SHP77 (cell line): ENCODE data around the gene FOXA2.
A peak's percentile ranks its signal among the peaks of the same experiment; 100 is the strongest.
"Not testable (repeated sequence)": the region's sequence is repeated elsewhere in the genome, so short reads cannot be mapped to it uniquely, and the experiment has no call there.

ENCODE experiments used
- DNase-seq, 2 experiments: peaks; one replicate each; lab custom pipeline; 2025; lab: John Stamatoyannopoulos, UW

The FOXA2 gene

DNA sequence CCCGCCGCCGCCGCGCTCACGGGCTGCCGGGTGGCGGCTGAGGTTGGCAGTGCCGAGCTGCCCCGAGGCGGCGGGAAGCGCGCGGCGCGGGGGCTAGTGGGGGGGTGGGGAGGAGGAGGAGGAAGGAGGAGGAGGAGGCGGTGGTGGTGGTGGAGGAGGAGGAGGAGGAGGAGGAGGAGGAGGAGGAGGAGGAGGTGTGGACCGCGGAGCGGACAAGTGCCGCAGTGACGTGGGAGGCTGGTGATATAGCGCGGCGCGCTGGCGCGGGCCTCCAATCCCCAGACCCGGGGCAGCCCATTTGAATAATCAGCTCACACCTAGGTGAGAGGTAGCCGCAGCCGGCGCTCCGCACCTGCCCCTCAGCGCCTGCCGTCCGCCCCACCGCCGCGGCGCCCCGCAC lies at the start of gene FOXA2:
Gene FOXA2 (minus strand): TSS at position 51 of the 400 bp plus-strand sequence. CDS start 294 bp downstream, outside the sequence.
- peak; percentile 90 to 94 for DNase-seq

GRCh38 chr20:22630701-22631100 lies 46.3 kb upstream of the FOXA2 start:
- peak; percentile 96 to 97 for DNase-seq

DNA sequence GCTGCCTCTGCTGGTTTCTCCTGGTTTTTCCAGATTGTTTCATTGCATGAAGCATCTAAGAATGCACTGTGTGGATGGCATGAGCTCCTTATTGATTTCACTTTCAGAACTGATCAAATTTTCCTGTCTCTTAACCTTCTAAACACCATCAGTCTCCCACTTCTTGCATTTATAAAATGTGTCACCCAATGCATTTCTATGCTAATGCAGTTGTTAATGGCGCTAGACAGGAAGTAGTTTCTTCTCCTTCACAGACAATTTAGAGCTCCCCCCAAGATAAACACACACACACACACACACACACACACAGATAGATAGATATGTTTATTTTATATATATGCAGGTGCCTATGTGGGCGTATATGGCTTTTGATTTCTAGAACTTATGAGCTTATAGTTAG lies 45.6 kb upstream of the FOXA2 start:
- peak in 1 of 2 experiments; percentile 46 for DNase-seq

DNA sequence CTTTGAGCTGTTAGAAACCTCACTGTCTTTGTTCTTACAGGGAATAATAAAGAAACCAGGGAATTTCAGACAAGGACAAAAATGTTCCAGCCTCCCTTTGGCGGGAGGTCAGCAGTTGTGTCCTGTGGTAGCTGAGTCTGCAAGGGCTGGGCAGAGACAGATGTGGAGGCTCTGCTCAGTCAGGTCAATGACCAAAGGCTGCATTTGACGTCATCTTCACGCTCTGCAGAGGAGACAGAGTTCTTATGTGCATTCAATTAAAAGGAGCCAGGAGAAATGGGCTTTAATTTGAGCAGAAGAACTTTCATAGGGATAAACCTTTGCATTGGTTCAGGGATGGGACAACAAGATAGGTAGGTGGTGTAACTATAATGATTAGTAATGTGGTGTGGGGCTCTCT lies 45.1 kb upstream of the FOXA2 start:
- DNase-seq: peak; percentile 66 to 85

DNA sequence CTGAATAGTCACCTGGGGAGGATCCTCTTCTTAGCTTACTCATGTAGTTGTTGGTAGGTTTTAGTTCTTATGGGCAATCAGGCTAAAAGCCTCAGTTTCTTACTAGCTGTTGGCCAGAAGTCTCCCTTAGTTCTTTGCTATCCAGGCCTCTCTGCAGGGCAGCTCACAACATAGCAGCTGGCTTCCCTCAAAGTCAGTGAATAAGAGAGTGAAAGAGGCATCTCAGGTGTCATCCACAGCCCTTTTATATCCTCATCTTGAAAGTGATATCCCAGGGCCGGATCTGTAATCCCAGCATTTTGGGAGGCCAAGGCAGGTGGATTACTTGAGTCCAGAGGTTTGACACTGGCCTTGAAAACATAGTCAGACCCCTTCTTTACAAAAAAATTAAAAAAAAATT lies 42.1 kb upstream of the FOXA2 start:
- DNase-seq: no peak

- peak; percentile 62 to 78 for DNase-seq
These were observed 38.8 kb upstream of the FOXA2 start for GRCh38 chr20:22623211-22623610.

GRCh38 chr20:22620342-22620741 lies 36.0 kb upstream of the FOXA2 start:
- peak; percentile 44 to 56 for DNase-seq

DNA sequence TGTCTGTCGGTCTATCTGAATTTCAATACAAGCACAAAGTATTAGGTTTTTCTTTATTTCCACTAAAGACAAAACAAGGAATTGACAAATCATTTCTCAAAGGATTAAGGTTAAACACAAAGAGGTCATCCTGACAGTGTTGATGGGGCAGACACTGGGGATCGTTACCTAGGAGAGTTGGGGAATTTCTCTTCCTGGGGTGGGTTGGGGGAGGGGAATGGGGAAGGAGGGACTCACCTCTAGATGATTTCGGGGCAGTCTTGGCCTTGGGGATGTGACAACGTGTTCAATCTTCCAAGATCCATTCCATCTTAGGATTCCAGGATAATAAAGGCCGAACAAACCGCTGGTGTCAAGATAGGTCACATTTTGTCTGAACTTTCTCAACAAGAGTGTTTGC lies 35.4 kb upstream of the FOXA2 start:
- DNase-seq: no peak

DNA sequence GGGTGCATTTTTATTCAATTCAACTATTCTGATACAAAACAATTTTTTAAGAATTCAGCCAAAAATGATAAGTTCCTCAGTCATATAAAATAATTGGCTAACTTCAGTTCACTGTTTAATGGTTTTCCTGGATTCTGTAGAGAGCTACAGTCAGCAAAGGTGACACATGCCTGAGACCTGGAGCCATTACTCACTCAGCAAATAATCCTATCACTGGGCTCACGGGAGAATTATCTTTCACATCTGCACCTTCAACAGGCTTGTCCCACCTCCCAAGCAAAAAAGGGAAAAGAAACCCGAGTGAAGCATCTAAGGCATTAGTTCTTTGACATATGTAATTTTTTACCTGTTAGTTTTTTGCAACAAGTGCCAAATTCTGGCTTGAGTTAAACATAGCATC lies 34.9 kb upstream of the FOXA2 start:
- peak; percentile 38 to 69 for DNase-seq

DNA sequence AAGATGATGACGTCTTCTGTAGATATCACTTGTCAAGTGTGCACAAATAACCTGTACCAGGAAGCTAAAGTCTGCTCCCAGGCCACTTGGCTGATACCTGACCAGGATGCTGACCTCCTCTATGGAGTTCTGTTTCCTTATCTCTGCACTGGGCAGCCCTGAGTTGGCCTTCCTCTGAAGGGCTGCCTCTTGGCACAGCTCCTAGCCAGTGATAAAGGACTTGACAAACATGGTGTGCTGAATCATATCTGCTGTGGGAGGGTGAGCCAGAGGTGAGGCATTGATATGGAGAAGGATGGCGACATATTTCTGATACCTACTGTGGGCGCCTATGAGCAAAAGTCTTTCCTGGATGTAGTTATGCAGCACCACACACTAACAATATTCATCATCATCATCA lies 32.8 kb upstream of the FOXA2 start:
- peak in 1 of 2 experiments; percentile 56 for DNase-seq

- no peak for DNase-seq
These were observed 32.2 kb upstream of the FOXA2 start for GRCh38 chr20:22616551-22616950.

DNA sequence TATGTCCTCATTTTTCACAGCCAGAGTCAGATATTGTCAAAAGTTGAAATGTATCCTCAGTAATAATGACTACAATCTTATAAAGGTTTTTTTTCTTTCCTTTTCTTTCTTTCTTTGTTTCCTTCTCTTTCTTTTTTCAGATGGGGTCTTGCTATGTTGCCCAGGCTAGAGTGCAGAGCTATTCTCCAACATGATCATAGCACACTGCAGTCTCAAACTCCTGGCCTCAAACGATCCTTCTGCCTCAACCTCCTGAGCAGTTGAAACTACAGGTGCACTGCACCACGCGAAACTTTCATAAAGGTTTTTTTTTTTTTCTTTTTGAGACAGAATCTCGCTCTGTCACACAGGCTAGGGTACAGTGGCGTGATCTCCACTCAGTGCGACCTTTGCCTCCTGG lies 31.1 kb upstream of the FOXA2 start:
- DNase-seq: no peak

GRCh38 chr20:22611636-22612035 lies 27.3 kb upstream of the FOXA2 start:
- no peak for DNase-seq

DNA sequence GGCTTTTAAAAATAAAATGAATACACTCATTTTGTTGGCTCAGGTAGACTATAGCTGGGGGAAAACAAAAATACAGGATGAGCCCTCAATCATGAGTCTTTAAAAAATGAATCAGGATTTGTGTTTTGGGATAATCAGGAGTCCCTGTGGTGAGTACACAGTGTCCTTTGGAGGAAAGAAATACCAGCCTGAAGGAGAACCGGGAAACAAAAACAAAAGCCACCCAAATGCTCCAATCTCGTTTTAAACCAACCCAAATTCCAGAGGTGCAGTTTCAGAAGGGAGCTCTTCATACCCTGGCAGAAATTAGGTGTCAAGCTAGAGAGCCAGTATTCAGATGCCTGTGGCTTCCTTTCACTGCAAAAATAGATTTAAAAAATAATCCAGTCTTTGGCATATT lies 23.3 kb upstream of the FOXA2 start:
- no peak for DNase-seq

DNA sequence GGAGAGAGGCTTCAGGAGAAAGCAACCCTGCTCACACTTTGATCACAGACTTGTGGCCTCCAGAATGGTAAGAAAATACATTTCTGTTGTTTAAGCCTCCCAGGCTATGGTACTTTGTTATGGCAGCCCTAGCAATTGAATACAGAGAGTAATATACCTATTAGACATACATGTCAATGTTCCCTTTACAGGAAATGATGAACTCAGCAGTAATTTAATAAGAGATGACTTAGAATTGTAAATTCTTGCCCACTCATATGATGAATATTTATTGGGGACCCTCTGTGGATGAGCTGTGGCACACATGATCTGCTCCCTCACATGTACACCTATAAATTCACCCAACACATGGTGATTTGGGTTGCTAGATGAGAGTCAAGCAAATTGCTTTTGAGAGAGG lies 20.4 kb upstream of the FOXA2 start:
- DNase-seq: no peak

DNA sequence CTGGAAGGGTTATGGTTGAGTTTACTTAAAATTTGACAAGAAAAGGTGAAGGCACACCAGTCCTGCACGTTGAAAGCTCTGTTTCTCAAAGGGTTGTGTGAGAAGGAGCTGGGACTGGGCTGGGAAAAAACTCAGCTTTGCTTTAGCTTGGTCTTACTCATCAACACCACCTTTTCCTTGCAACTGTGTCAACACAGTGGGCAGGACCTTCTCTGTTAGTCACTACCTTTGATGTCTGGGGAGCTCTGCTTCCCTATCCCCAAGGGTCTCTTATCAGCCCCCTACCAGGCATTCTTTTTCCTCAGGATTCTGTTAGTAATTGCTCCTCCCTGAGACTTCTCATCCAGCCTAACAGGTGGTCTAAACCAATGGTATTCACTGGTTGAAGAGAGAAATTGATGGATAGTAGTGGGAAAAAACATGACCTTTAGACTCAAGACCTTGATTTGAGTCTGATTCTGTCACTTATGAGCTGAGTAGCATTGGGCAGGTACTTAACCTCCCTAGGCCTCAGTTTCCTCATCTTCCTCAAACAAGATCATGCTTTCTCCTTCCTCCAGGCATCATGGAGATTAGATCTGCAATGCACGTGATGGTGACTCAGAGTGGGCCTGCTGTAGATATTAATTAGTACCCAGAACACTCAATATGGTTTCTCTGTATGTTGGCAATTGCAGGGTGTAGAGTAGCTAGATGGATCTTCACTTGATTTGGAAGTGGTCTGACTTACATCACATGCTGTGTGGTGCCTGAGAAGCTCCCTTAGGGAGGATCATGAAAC lies 17.2 kb upstream of the FOXA2 start:
- peak in 1 of 2 experiments; percentile 17 for DNase-seq

- not testable (repeated sequence) for DNase-seq
These were observed 14.9 kb upstream of the FOXA2 start for GRCh38 chr20:22599258-22599657.

- no peak for DNase-seq
These were observed 12.9 kb upstream of the FOXA2 start for GRCh38 chr20:22597303-22597702.

DNA sequence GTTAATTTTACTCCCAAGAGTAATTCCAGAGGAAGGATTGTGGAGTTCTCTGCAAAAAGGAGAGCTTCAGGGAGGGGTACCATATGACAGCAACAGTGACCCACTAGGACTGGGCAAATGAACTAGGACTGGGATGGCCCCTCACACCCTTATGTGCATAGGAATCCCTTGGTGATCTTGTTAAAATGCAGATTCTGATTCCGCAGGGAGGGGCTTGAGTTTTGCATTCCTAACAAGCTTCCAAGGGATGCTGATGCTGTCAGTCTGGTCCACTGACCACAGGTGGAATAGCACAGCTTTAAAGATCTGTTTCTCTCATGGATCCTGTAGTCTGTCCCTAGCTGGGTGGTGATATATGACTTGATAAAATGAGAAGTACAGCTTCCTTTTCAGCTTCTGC lies 6.3 kb upstream of the FOXA2 start:
- no peak for DNase-seq

- DNase-seq: no peak
These were observed 2.4 kb upstream of the FOXA2 start for GRCh38 chr20:22586645-22587310.

DNA sequence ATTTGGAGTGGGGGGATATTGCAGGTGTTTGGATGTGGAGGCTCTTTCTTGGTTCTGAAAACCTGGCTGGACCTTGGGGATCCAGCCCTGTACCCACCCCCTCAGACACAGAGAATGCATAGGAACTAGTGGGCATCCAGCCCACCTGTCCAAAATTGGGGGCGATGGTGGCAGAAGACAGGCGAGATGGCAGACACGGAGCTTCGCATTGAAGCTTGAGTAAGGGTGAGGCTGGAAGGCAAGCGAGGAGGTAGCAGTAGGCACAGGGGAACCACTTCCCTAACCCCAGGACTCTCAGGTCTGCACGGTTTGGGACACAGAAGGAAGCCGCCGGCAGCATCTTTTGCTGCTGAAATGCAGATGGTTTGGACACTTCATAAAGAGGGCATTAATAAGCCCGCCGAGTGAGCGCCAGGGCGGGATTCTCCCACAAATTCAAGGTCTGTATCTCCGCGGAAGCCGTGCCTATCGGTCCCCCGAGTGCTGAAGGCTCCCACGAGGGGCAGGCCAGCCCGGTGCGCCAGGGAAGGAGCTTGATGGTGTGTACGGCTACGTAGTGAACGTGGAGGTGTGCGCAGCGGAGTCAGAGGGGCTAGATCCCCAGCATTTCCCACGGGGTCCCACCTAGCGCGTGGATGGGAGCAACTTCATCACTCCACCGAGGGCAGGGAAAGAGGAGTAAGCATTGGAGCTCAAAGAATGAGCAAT lies 1.6 kb upstream of the FOXA2 start:
- no peak for DNase-seq

- peak; percentile 80 to 94 for DNase-seq
These were observed 782 bp upstream of the FOXA2 start for GRCh38 chr20:22584922-22585785.
